Activated CD8-positive, alpha-beta T cell treated with anti-CD3 and anti-CD28 coated beads, Interleukin-2, amount 10 ng/mL, durations not matched to agents 7 days and 5 days (primary cell): ENCODE data around the gene CD4. TPM values are rescaled to one million over a fixed set of nuclear protein-coding genes. Genes with fewer than 3 reads are reported as not detected.

Experiments used
- ATAC-seq: fragments of 150-1000 bp; cut with Tn5 transposase; one replicate; pipeline ENCODE4 v1.10.0; 2021; ENCODE audit warnings: moderate library complexity
- CTCF ChIA-PET: fragments of 350-600 bp; sonication (Branson Sonifier 250); formaldehyde crosslinking; loops from one replicate; lab custom pipeline; 2021; ENCODE audit warnings: antibody characterized with exemption; lab: Charles Lee
- POLR2A ChIA-PET: fragments of 350-600 bp; sonication (Branson Sonifier 250); formaldehyde crosslinking; loops from one replicate; lab custom pipeline; 2021; ENCODE audit warnings: antibody characterized with exemption; lab: Charles Lee
- DNase-seq: peaks from one replicate; pipeline ENCODE4 v3.0.0-alpha.2; 2020
- H3K27ac Mint-ChIP-seq: one replicate; pipeline ENCODE4 v1.8.0; 2021; ENCODE audit warnings: mild to moderate bottlenecking, mixed read lengths
- H3K27me3 Mint-ChIP-seq: one replicate; pipeline ENCODE4 v1.8.0; 2021; ENCODE audit warnings: low read depth, mixed read lengths
- H3K36me3 Mint-ChIP-seq: one replicate; pipeline ENCODE4 v1.8.0; 2021; ENCODE audit warnings: low read depth, mixed read lengths
- H3K4me1 Mint-ChIP-seq: one replicate; pipeline ENCODE4 v1.8.0; 2021; ENCODE audit warnings: low read depth, mixed read lengths
- H3K4me3 Mint-ChIP-seq: one replicate; pipeline ENCODE4 v1.8.0; 2021; ENCODE audit warnings: mild to moderate bottlenecking, mixed read lengths
- H3K9me3 Mint-ChIP-seq: one replicate; pipeline ENCODE4 v1.8.0; 2022; ENCODE audit warnings: mixed read lengths; ENCODE audit not compliant: insufficient read depth
- total RNA-seq, 2 experiments: library from RNA; stranded (reverse); gene quantifications; one replicate each; pipeline ENCODE4 v1.2.3, GENCODE V29; 2021

CD4 gene
- total RNA-seq, 2 experiments from 2014 or later: 0.90 to 1.6 TPM

GRCh38 chr12:6829536-6830220 lies 40.4 kb downstream of the CD4 start:
- no peak for ATAC-seq
- DNase-seq: no peak
- H3K4me1 Mint-ChIP-seq: peaks cover 24% of the 10 kb centered on the region
- ChIA-PET CTCF (interaction anchor here (0.9 to 10.3 kb wide), 7 partner anchors 40 to 209 kb away, joined by 3 to 116 read pairs (median 3); partner anchors contain the start of genes MLF2 and SPSB2), POLR2A (interaction anchor here (0.7 to 1.5 kb wide), 5 partner anchors 32 to 140 kb away, joined by 3 to 6 read pairs (median 4); partner anchors contain the start of genes C12orf57, PTMS, RNU7-1 and ZNF384)
- H3K4me3 Mint-ChIP-seq: peak overlapping the region; percentile 66
- H3K9me3 Mint-ChIP-seq: no peaks in the 10 kb centered on the region
- no peaks in the 10 kb centered on the region for H3K36me3 Mint-ChIP-seq
- no peak overlapping the region for H3K27ac Mint-ChIP-seq
- H3K27me3 Mint-ChIP-seq: peaks cover 53% of the 10 kb centered on the region

GRCh38 chr12:6830286-6830890 lies 41.1 kb downstream of the CD4 start:
- CTCF ChIA-PET: interaction anchor here (1.1 kb wide), 3 partner anchors 61 to 77 kb away, joined by 3 to 5 read pairs (median 4); partner anchors contain the start of gene MLF2
- no peak for DNase-seq
- H3K36me3 Mint-ChIP-seq: no peaks in the 10 kb centered on the region
- H3K27me3 Mint-ChIP-seq: peaks cover 49% of the 10 kb centered on the region
- H3K9me3 Mint-ChIP-seq: no peaks in the 10 kb centered on the region
- no peak overlapping the region for H3K4me3 Mint-ChIP-seq
- ATAC-seq: no peak
- H3K27ac Mint-ChIP-seq: no peak overlapping the region
- H3K4me1 Mint-ChIP-seq: peaks cover 21% of the 10 kb centered on the region
- POLR2A ChIA-PET: interaction anchor here (0.6 to 1.0 kb wide), 2 partner anchors 41 to 56 kb away, joined by 3 read pairs; no protein-coding TSS in a partner anchor

DNA sequence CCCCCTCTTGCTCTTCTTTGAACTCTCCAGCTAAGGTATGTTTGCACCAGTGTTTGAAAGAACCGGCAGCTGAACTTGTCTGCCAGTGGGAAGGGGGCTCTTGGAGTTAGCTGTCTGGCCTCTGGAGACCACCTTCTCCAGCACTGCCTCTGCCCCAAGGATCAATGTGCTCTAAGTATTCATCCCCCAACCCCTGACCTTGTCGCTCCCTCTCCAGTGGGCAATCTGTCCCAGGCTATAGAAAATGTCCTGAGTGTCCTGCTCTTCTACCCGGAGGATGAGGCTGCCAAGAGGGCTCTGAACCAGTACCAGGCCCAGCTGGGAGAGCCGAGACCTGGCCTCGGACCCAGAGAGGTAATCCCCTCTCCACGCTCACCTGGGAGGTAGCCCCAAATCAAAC lies 41.7 kb downstream of the CD4 start:
- Mint-ChIP-seq H3K36me3 (no peaks in the 10 kb centered on the region), H3K27ac (no peak overlapping the region), H3K4me3 (no peak overlapping the region), H3K4me1 (peaks cover 20% of the 10 kb centered on the region), H3K27me3 (peaks cover 46% of the 10 kb centered on the region), H3K9me3 (no peaks in the 10 kb centered on the region)
- ChIA-PET POLR2A (interaction anchor here (0.6 to 1.0 kb wide), 2 partner anchors 41 to 56 kb away, joined by 3 read pairs; no protein-coding TSS in a partner anchor), CTCF (interaction anchor here (1.1 kb wide), 2 partner anchors 60 to 77 kb away, joined by 4 to 5 read pairs; partner anchors contain the start of gene MLF2)
- ATAC-seq (no peak), DNase-seq (no peak)

DNA sequence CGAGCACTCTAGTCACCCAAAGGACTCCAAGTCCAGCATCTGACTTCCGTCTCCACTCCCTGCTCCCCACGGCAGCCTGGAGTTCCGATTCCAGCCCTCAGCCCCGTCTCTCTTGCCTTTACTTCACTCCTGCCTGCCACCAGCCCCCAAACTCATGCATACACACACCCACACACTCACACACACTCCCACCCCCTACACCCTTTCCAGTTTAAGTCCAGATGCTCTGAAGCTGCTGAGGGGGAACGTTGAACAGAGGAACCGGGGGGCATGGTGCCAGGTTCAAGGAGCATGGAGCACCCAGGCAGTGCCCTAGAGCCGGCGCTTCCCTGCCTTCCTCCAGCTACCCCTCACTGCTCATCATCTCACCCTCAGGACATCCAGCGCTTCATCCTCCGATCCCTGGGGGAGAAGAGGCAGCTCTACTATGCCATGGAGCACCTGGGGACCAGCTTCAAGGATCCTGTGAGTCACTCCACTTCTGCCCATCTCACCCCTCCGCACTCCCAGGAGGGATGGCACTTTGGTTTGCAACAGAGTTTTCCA lies 42.2 kb downstream of the CD4 start:
- H3K27me3 Mint-ChIP-seq: peaks cover 41% of the 10 kb centered on the region
- H3K27ac Mint-ChIP-seq: no peak overlapping the region
- ChIA-PET POLR2A (no interaction called here), CTCF (interaction anchor here (4.1 to 9.2 kb wide), 2 partner anchors 18 to 78 kb away, joined by 35 to 130 read pairs; partner anchors contain the start of genes CDCA3, MLF2 and USP5)
- ATAC-seq (no peak), DNase-seq (no peak)
- H3K9me3 Mint-ChIP-seq: no peaks in the 10 kb centered on the region
- peaks cover 20% of the 10 kb centered on the region for H3K4me1 Mint-ChIP-seq
- no peaks in the 10 kb centered on the region for H3K36me3 Mint-ChIP-seq
- H3K4me3 Mint-ChIP-seq: no peak overlapping the region

DNA sequence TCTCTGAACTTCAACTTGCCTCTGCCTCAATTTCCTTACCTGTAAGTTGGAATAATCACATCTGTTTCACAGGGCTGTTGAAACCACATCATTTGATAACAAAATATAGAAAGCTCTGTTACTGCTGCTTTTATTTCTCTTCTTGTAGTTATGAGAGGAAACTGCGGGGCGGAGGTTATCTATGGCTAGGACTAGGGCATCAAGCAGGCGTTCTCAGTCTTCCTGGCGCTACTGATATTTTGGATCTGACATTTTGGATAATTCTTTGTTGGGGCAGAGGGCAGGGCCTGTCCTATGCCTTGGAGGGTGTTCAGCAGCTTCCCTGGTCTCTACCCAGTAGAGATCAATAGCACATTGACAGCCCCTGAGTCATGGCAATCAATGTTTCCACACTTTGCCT lies 42.8 kb downstream of the CD4 start:
- no peak overlapping the region for H3K27ac Mint-ChIP-seq
- H3K36me3 Mint-ChIP-seq: no peaks in the 10 kb centered on the region
- H3K4me1 Mint-ChIP-seq: peaks cover 20% of the 10 kb centered on the region
- peaks cover 37% of the 10 kb centered on the region for H3K27me3 Mint-ChIP-seq
- ATAC-seq (no peak), DNase-seq (no peak)
- H3K9me3 Mint-ChIP-seq: no peaks in the 10 kb centered on the region
- no peak overlapping the region for H3K4me3 Mint-ChIP-seq
- POLR2A ChIA-PET: interaction anchor here (1.4 to 1.5 kb wide), 2 partner anchors 20 to 79 kb away, joined by 3 to 6 read pairs; partner anchors contain the start of genes MLF2 and USP5
- CTCF ChIA-PET: interaction anchor here (1.4 to 9.2 kb wide), 4 partner anchors 17 to 108 kb away, joined by 3 to 130 read pairs (median 20); partner anchors contain the start of genes CDCA3, COPS7A, MLF2 and PTMS

GRCh38 chr12:6833189-6833890 lies 44.0 kb downstream of the CD4 start:
- ATAC-seq (no peak), DNase-seq (no peak)
- Mint-ChIP-seq H3K9me3 (no peaks in the 10 kb centered on the region), H3K4me1 (peaks cover 12% of the 10 kb centered on the region), H3K27me3 (peaks cover 28% of the 10 kb centered on the region), H3K27ac (no peak overlapping the region), H3K36me3 (no peaks in the 10 kb centered on the region), H3K4me3 (no peak overlapping the region)
- ChIA-PET CTCF (interaction anchor here (0.6 to 9.2 kb wide), 13 partner anchors 8 to 410 kb away, joined by 3 to 130 read pairs (median 13); partner anchors contain the start of genes CD4, CDCA3, COPS7A and GPR162), POLR2A (interaction anchor here (1.4 to 1.5 kb wide), 2 partner anchors 19 to 80 kb away, joined by 3 to 6 read pairs; partner anchors contain the start of genes MLF2 and USP5)

DNA sequence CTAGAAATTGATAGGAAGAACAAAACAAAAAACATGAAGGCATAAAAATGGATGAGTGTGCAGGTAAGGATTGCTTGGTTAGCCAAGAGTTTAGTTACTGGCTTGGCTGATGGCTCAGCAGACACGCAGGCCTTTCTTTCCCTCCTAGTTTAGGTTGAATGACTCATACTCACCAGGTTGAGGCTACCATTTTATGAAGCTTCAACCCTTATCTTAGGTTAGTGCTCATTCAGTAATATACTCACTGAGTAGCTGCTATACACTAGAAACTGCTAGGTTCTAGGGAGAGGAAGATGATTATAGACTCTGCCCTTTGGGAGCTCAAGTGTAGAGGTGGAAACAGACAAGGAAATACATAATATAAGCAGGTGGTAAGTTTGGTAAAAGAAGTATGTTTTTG lies 44.9 kb downstream of the CD4 start:
- H3K4me3 Mint-ChIP-seq: no peak overlapping the region
- no peaks in the 10 kb centered on the region for H3K9me3 Mint-ChIP-seq
- ChIA-PET CTCF (interaction anchor here (0.6 to 9.2 kb wide), 20 partner anchors 9 to 410 kb away, joined by 3 to 130 read pairs (median 6); partner anchors contain the start of genes CD4, CDCA3, COPS7A and GPR162), POLR2A (interaction anchor here (1.0 to 1.1 kb wide), 2 partner anchors 10 to 17 kb away, joined by 3 to 4 read pairs; partner anchors contain the start of gene CDCA3)
- peaks cover 7% of the 10 kb centered on the region for H3K4me1 Mint-ChIP-seq
- H3K36me3 Mint-ChIP-seq: no peaks in the 10 kb centered on the region
- no peak for ATAC-seq
- H3K27ac Mint-ChIP-seq: no peak overlapping the region
- peaks cover 22% of the 10 kb centered on the region for H3K27me3 Mint-ChIP-seq
- no peak for DNase-seq

DNA sequence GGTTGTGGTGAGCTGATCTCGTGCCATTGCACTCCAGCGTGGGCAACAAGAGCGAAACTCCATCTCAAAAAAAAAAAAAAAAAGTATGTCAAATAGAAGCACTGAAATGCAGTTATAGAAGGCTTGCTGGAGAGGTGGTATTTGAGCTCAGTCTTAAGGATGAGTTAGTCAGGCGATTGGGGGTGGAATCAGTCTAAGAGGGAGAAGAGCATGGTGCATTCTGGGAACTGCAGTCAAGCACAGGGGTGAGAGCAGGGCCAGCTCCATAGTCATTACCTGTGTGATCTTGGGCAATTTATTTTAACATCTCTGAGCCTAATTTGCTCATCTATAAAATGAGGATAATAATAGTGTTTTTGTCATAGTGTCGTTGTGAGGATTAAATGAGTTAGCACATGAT lies 45.5 kb downstream of the CD4 start:
- H3K36me3 Mint-ChIP-seq: no peaks in the 10 kb centered on the region
- H3K4me1 Mint-ChIP-seq: peaks cover 3% of the 10 kb centered on the region
- POLR2A ChIA-PET: interaction anchor here (1.0 to 1.1 kb wide), 2 partner anchors 9 to 16 kb away, joined by 3 to 4 read pairs; partner anchors contain the start of gene CDCA3

DNA sequence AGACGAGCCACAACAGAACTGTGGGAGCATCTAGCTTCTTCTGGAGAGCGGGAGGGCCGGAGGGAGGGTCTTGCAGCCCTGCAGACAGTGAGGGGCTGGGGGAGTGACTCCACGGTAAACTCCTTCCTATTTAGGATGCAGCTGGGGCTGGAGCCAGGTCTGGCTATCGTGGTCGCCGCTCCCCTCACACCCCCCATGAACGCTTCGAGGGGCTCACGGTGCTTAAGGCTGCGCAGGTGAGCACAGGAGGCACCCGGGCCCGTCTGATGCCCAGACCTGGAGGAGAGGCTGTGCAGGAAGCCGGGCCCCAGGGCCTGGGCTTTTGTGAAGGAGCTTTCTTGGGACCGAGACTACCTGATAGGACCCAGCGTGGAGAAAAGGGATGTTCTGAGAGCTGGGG lies 47.5 kb downstream of the CD4 start:
- Mint-ChIP-seq H3K36me3 (no peaks in the 10 kb centered on the region), H3K4me1 (peaks cover 3% of the 10 kb centered on the region), H3K4me3 (no peak overlapping the region), H3K9me3 (no peaks in the 10 kb centered on the region), H3K27ac (no peak overlapping the region), H3K27me3 (peaks cover 3% of the 10 kb centered on the region)
- DNase-seq (no peak), ATAC-seq (no peak)
- CTCF ChIA-PET: interaction anchor here (0.9 to 9.2 kb wide), 10 partner anchors 11 to 148 kb away, joined by 3 to 130 read pairs (median 4); partner anchors contain the start of genes CD4, CDCA3, GPR162 and MLF2
- POLR2A ChIA-PET: interaction anchor here (0.5 kb wide), 1 partner anchor 27 kb away, joined by 3 read pairs; no protein-coding TSS in a partner anchor

More for the DNA sequence above, 45.5 kb downstream of the CD4 start:
- CTCF ChIA-PET: interaction anchor here (0.6 to 9.2 kb wide), 19 partner anchors 10 to 282 kb away, joined by 3 to 130 read pairs (median 6); partner anchors contain the start of genes CD4, CDCA3, COPS7A and GPR162
- Mint-ChIP-seq H3K4me3 (no peak overlapping the region), H3K27me3 (peaks cover 17% of the 10 kb centered on the region), H3K27ac (no peak overlapping the region), H3K9me3 (no peaks in the 10 kb centered on the region)
- DNase-seq: no peak
- no peak for ATAC-seq

- ATAC-seq: no peak
These were observed 48.2 kb downstream of the CD4 start for GRCh38 chr12:6837370-6838060.

More at GRCh38 chr12:6837370-6838060, 48.2 kb downstream of the CD4 start:
- Mint-ChIP-seq H3K4me1 (peaks cover 3% of the 10 kb centered on the region), H3K36me3 (no peaks in the 10 kb centered on the region), H3K4me3 (no peak overlapping the region), H3K27ac (no peak overlapping the region), H3K27me3 (peaks cover 3% of the 10 kb centered on the region), H3K9me3 (no peaks in the 10 kb centered on the region)
- DNase-seq: no peak
- POLR2A ChIA-PET: interaction anchor here (0.5 to 3.0 kb wide), 2 partner anchors 14 to 28 kb away, joined by 3 to 14 read pairs; partner anchors contain the start of genes CDCA3 and USP5
- CTCF ChIA-PET: interaction anchor here (0.9 to 9.2 kb wide), 6 partner anchors 12 to 84 kb away, joined by 4 to 130 read pairs (median 8); partner anchors contain the start of genes CDCA3, GPR162, MLF2 and USP5
